ENCODE results near the gene ECE1. TPM values are rescaled to one million over a fixed set of nuclear protein-coding genes. Genes with fewer than 3 reads are reported as not detected.

The ECE1 gene
- total and polyA plus RNA-seq, 9 of the 15 experiments (the other 6 are each of a cell fraction or from before 2014, with no cell fraction given) = 0.56 to 34.8 (median 11.0) TPM

DNA sequence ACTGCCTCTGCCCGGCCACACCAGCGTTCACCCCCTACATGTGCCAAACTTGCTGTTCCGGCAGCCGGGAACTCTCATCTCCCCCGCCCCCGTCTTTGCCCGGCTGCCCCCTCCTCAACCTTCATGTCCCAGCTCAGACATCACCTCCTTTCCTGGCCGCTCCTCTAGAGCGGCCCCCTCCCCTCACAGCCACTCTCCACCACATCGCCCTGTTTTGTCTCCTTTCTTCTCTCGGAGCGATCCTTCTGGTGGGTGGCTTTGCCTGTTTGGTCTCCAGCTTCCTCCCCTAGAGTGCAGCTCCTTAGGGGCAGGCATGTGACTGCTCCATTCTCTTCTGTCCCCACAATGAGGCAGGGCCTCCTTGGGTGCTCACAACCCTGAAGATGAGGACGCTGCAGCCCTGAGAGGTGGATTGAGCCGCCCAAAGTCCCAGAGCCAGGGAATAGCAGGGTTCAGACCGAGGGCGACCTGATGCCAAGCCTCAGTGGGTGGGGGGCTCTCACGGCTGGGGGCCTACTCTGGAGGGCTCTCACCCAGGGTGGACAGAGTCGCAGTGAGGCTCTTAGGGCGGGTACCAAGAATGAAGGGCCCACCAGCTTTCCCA lies 44.9 kb upstream of the ECE1 start:
- H3K9me1 ChIP-seq (ENCODE audit: control insufficient read depth, insufficient read depth, low read length) = no peaks in the 10 kb centered on the region
- H4K20me1 ChIP-seq (replicated peaks; ENCODE audit: control insufficient read depth, insufficient read depth, low read length) = peaks cover 43% of the 10 kb centered on the region
- peak overlapping the region; percentile 11; the same call in 1 of the 2 replicates for H2AFZ ChIP-seq (ENCODE audit: low read depth, low read length)
- no peak for TF ChIP-seq ZNF217 (CRISPR knock-in tag; IDR thresholded peaks at IDR 0.05)
- peak; percentile 47; the same call in 1 of the 2 replicates for TF ChIP-seq ZNF143 (CRISPR knock-in tag; IDR thresholded peaks at IDR 0.05)
- H3K4me2 ChIP-seq (ENCODE audit: insufficient read depth, low read length) = peak overlapping the region; percentile 57; the same call in 1 of the 2 replicates
- no peak overlapping the region for H3K27ac ChIP-seq (ENCODE audit: extremely low read depth, low read depth, low read length)
- DNase-seq (ENCODE audit: extremely low read depth in 1 of 4, low spot score in 3 of 4) (no peak), ATAC-seq (no peak; the same call in 2 of the 3 replicates), FAIRE-seq (no peak)
- H3K9ac ChIP-seq (ENCODE audit: insufficient read depth in 1 of 2, low read depth in 2 of 2, low read length in 2 of 2) = peak overlapping the region in 1 of 2 experiments; percentile 87; a peak in 2 of 4 replicates
- H3K4me1 ChIP-seq (replicated peaks in 1 of 2; ENCODE audit: control insufficient read depth in 2 of 2, insufficient read depth in 2 of 2, low read length in 2 of 2) = peaks cover 27 to 32% of the 10 kb centered on the region in 2 experiments
- in situ Hi-C loops (cut with MboI) (no loop called here), intact Hi-C loops (cut with micrococcal nuclease) (no loop called here)
- 51% methylated on average over 14 of the region's 19 CpGs for WGBS (ENCODE audit: insufficient coverage, low coverage, missing lambda C conversion rate)
- BruUV-seq (replicated peaks) = no TSS peak
- ChIA-PET POLR2A (interaction anchor here (1.0 to 1.1 kb wide), 2 partner anchors 9 to 10 kb away, joined by 3 to 4 read pairs; no protein-coding TSS in a partner anchor), CTCF (ENCODE audit: low intra/inter-chr PET ratio) (interaction anchor here (0.8 to 3.3 kb wide), 2 partner anchors 33 to 80 kb away, joined by 4 to 15 read pairs; no protein-coding TSS in a partner anchor)
- H3K4me3 ChIP-seq = no peak overlapping the region
- H3K36me3 ChIP-seq (ENCODE audit: control insufficient read depth, insufficient read depth, low read length) = no peaks in the 10 kb centered on the region
- no peaks in the 10 kb centered on the region for H3K9me3 ChIP-seq (replicated peaks; ENCODE audit: control insufficient read depth, insufficient read depth, low read depth, low read length)
- H3K27me3 ChIP-seq (ENCODE audit: control insufficient read depth in 2 of 2, insufficient read depth in 2 of 2, low read length in 2 of 2) = no peaks in the 10 kb centered on the region; a peak in 1 of 5 replicates
- H3K79me2 ChIP-seq (ENCODE audit: control insufficient read depth, insufficient read depth, low read length) = peaks cover 4% of the 10 kb centered on the region; the same call in 2 of the 3 replicates
